Measurements from ENCODE around the gene DDX39A. TPM values are rescaled to one million over a fixed set of nuclear protein-coding genes. Genes with fewer than 3 reads are reported as not detected.
"Not testable (repeated sequence)": the region's sequence is repeated elsewhere in the genome, so short reads cannot be mapped to it uniquely, and the experiment has no call there.

The DDX39A gene
- 100 to 1,000 TPM; 233 to 234 TPM for total RNA-seq

DNA sequence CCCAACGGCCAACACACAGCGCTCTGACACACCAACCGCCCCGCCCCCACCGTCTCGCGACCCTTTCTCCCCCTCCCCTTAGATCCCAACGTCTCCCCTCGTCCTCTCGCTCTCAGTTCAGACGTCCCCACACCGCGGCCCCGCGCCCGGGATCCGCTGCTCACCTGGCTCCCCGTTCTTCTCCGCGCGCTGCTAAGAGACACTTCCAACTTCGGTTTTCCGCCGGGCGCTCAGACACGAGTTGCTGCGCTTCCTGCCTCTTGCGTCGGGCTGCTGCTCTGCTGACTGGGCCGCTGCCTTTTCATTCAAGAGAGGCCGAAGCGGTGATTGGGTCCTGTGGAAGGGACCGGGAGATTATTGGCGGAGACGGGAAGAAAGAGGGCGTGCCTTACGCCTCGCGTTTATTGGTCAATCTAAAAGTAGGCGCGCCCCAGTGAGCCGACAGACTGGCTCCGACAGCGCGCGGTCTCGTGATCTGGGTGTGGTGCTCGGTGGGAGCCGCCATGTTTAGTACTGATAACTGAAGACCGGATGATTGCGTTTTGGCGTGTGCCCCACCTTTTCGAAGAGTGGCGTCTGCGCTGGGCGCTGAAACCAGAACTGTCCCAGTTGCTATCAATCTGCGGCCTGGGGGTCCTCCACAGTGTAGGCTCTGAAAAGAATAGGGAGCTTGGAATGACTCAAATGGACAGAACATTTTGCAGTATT lies at the start of gene DDX39A:
DDX39A (minus strand) TSS at position 236 of the 708 bp plus-strand sequence. CDS start 6,121 bp downstream, outside the sequence.
- Mint-ChIP-seq H3K27ac (peak within 1 kb of the TSS; percentile 96), H3K27me3 (no peaks in the 10 kb centered on the region), H3K36me3 (ENCODE audit: low read depth) (peaks cover 37% of the 10 kb centered on the region), H3K4me3 (peak within 1 kb of the TSS; percentile 88), H3K4me1 (peaks cover 34% of the 10 kb centered on the region), H3K9me3 (no peaks in the 10 kb centered on the region)
- ChIA-PET CTCF (interaction anchor here (0.8 to 3.1 kb wide), 7 partner anchors 12 to 283 kb away, joined by 3 to 25 read pairs (median 4); partner anchors contain the start of genes ASF1B and PTGER1), POLR2A (interaction anchor here (0.6 to 8.8 kb wide), 19 partner anchors 9 to 283 kb away, joined by 3 to 117 read pairs (median 4); partner anchors contain the start of genes ADGRE5, ASF1B, DNAJB1 and PKN1)
- DNase-seq = peak; percentile 99

DNA sequence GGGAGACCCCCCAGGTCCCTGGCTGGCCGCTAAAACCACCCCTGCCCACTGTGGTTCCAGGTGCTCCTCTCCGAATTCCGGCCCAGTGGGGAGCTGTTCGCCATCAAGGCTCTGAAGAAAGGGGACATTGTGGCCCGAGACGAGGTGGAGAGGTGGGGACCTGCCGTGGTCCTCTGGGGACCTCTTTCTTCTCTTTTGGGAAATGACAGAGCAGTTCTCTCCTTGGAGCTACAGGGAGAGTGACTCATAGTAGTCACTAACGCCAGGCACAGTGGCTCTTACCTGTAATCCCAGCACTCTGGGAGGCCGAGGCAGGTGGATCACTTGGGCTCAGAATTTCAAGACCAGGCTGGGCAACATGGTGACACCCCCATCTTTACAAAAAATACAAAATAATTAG lies 48.7 kb upstream of the DDX39A start:
- Mint-ChIP-seq H3K9me3 (no peaks in the 10 kb centered on the region), H3K27ac (no peak overlapping the region), H3K4me3 (no peak overlapping the region), H3K27me3 (peaks cover 3% of the 10 kb centered on the region), H3K36me3 (ENCODE audit: low read depth) (peaks cover 42% of the 10 kb centered on the region), H3K4me1 (peaks cover under 1% of the 10 kb centered on the region)
- no peak for DNase-seq
- POLR2A ChIA-PET = interaction anchor here (1.3 to 2.0 kb wide), 3 partner anchors 34 to 53 kb away, joined by 3 to 7 read pairs (median 5); no protein-coding TSS in a partner anchor
- CTCF ChIA-PET = interaction anchor here (1.0 to 2.8 kb wide), 4 partner anchors 12 to 331 kb away, joined by 3 to 11 read pairs (median 4); partner anchors contain the start of gene ASF1B

GRCh38 chr19:14467391-14467790 lies 48.2 kb upstream of the DDX39A start:
- H3K36me3 Mint-ChIP-seq (ENCODE audit: low read depth) = peaks cover 46% of the 10 kb centered on the region
- POLR2A ChIA-PET = interaction anchor here (1.0 to 2.0 kb wide), 4 partner anchors 11 to 35 kb away, joined by 3 to 7 read pairs (median 4); no protein-coding TSS in a partner anchor
- H3K27ac Mint-ChIP-seq = no peak overlapping the region
- H3K4me3 Mint-ChIP-seq = no peak overlapping the region
- H3K27me3 Mint-ChIP-seq = no peaks in the 10 kb centered on the region
- H3K9me3 Mint-ChIP-seq = no peaks in the 10 kb centered on the region
- DNase-seq = no peak
- H3K4me1 Mint-ChIP-seq = no peaks in the 10 kb centered on the region
- CTCF ChIA-PET = interaction anchor here (1.0 to 2.8 kb wide), 4 partner anchors 13 to 330 kb away, joined by 3 to 11 read pairs (median 4); partner anchors contain the start of gene ASF1B

GRCh38 chr19:14463747-14464146 lies 44.6 kb upstream of the DDX39A start:
- ChIA-PET POLR2A (no interaction called here), CTCF (no interaction called here)
- H3K27me3 Mint-ChIP-seq = no peaks in the 10 kb centered on the region
- no peak for DNase-seq
- H3K4me3 Mint-ChIP-seq = no peak overlapping the region
- H3K27ac Mint-ChIP-seq = no peak overlapping the region
- peaks cover 64% of the 10 kb centered on the region for H3K36me3 Mint-ChIP-seq (ENCODE audit: low read depth)
- H3K4me1 Mint-ChIP-seq = peaks cover 10% of the 10 kb centered on the region
- H3K9me3 Mint-ChIP-seq = no peaks in the 10 kb centered on the region

- H3K27me3 Mint-ChIP-seq, H3K9me3 Mint-ChIP-seq, H3K27ac Mint-ChIP-seq, DNase-seq, CTCF ChIA-PET, H3K4me3 Mint-ChIP-seq: not testable (repeated sequence)
- H3K4me1 Mint-ChIP-seq = peaks cover 15% of the 10 kb centered on the region
- POLR2A ChIA-PET = interaction anchor here (0.6 kb wide), 1 partner anchor 478 kb away, joined by 3 read pairs; no protein-coding TSS in a partner anchor
- H3K36me3 Mint-ChIP-seq (ENCODE audit: low read depth) = peaks cover 72% of the 10 kb centered on the region
Measured at GRCh38 chr19:14462401-14462800, 43.3 kb upstream of the DDX39A start.

DNA sequence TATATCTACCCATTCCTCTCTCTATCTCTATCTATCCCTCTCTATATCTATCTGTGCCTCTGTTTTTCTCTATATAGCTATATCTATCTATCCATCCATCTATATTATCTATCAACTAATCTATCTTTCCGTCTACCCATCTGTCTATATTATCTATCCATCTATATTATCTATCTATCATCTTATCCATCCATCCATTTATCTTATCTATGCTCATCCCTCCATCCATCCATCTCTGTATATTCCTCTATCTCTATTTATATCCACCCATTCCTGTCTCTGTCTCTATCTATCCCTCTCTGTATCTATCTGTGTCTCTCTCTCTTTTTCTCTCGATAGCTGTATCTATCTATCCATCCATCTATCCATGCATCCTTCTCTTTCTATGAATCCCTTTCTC lies 41.8 kb upstream of the DDX39A start:
- Mint-ChIP-seq H3K36me3 (ENCODE audit: low read depth) (peaks cover 74% of the 10 kb centered on the region), H3K9me3 (no peaks in the 10 kb centered on the region), H3K27ac (no peak overlapping the region), H3K4me1 (peaks cover 15% of the 10 kb centered on the region), H3K4me3 (no peak overlapping the region), H3K27me3 (no peaks in the 10 kb centered on the region)
- ChIA-PET CTCF (interaction anchor here (0.7 to 1.6 kb wide), 2 partner anchors 18 to 580 kb away, joined by 3 to 9 read pairs; no protein-coding TSS in a partner anchor), POLR2A (no interaction called here)
- DNase-seq = no peak

- ChIA-PET POLR2A (no interaction called here), CTCF (interaction anchor here (0.9 kb wide), 1 partner anchor 14 kb away, joined by 3 read pairs; no protein-coding TSS in a partner anchor)
- Mint-ChIP-seq H3K4me3 (no peak overlapping the region), H3K9me3 (no peaks in the 10 kb centered on the region), H3K27me3 (no peaks in the 10 kb centered on the region), H3K36me3 (ENCODE audit: low read depth) (peaks cover 77% of the 10 kb centered on the region), H3K27ac (peak overlapping the region; percentile 57), H3K4me1 (peaks cover 15% of the 10 kb centered on the region)
- peak; percentile 47 for DNase-seq
Measured at GRCh38 chr19:14459703-14460102, 40.6 kb upstream of the DDX39A start.

GRCh38 chr19:14452303-14452702 lies 33.2 kb upstream of the DDX39A start:
- H3K27me3 Mint-ChIP-seq, DNase-seq, CTCF ChIA-PET, H3K4me3 Mint-ChIP-seq, H3K9me3 Mint-ChIP-seq, H3K27ac Mint-ChIP-seq: not testable (repeated sequence)
- POLR2A ChIA-PET = interaction anchor here (1.3 kb wide), 1 partner anchor 13 kb away, joined by 5 read pairs; no protein-coding TSS in a partner anchor
- Mint-ChIP-seq H3K36me3 (ENCODE audit: low read depth) (peaks cover 66% of the 10 kb centered on the region), H3K4me1 (peaks cover 12% of the 10 kb centered on the region)

DNA sequence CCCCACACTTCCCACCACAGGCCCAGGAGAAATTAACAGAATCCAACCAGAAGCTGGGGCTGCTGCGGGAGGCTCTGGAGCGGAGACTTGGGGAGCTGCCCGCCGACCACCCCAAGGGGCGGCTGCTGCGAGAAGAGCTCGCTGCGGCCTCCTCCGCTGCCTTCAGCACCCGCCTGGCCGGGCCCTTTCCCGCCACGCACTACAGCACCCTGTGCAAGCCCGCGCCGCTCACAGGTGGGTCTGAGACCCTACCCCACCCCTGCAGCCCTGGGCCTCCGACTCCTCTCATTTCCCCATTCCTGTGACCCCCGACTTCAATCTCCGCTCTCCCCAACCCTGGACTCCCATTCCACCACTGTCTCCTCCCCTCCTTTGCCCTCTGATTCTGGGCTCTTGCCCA lies 31.7 kb upstream of the DDX39A start:
- peaks cover 12% of the 10 kb centered on the region for H3K4me1 Mint-ChIP-seq
- DNase-seq = no peak
- ChIA-PET POLR2A (interaction anchor here (1.1 to 1.4 kb wide), 2 partner anchors 13 to 31 kb away, joined by 3 to 4 read pairs; no protein-coding TSS in a partner anchor), CTCF (no interaction called here)
- H3K4me3 Mint-ChIP-seq = no peak overlapping the region
- H3K27me3 Mint-ChIP-seq = no peaks in the 10 kb centered on the region
- H3K9me3 Mint-ChIP-seq = no peaks in the 10 kb centered on the region
- H3K36me3 Mint-ChIP-seq (ENCODE audit: low read depth) = peaks cover 75% of the 10 kb centered on the region
- H3K27ac Mint-ChIP-seq = no peak overlapping the region

DNA sequence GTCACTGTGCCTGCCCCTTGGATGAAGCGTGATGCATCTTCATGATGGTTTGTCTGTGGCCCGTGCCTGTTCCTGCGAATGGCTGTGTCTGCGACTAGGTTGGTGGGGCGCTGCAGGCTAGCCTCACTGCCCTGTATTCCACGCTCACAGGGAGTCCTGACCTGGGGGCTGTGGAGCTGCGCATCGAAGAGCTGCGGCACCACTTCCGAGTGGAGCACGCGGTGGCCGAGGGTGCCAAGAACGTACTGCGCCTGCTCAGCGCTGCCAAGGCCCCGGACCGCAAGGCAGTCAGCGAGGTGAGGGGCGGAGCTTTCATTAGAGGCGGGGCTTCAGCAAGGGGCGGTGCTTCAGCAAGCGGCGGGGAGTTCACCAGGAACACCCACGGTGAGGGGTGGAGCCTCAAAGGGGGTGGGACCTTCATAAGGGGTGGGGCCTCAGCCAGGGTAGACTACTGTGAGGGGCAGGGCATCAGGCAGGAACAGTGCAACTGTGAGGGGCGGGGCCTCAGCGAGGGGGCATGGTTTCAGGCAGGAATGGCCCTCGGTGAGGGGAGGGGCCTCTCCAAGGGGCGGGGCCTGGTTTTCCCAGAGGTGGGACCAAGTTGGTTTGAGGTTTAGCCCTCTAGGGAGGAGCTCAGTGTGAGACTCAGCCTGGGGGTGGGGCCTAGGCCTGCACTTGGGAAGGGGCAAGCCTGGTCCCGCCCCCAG lies 31.2 kb upstream of the DDX39A start:
- CTCF ChIA-PET = interaction anchor here (1.3 kb wide), 1 partner anchor 314 kb away, joined by 3 read pairs; the partner anchor contains the start of gene ASF1B
- peaks cover 74% of the 10 kb centered on the region for H3K36me3 Mint-ChIP-seq (ENCODE audit: low read depth)
- no peak overlapping the region for H3K4me3 Mint-ChIP-seq
- peaks cover 12% of the 10 kb centered on the region for H3K4me1 Mint-ChIP-seq
- peak; percentile 78 for DNase-seq
- POLR2A ChIA-PET = interaction anchor here (1.1 to 1.4 kb wide), 2 partner anchors 12 to 30 kb away, joined by 3 to 4 read pairs; no protein-coding TSS in a partner anchor
- no peak overlapping the region for H3K27ac Mint-ChIP-seq
- no peaks in the 10 kb centered on the region for H3K27me3 Mint-ChIP-seq
- no peaks in the 10 kb centered on the region for H3K9me3 Mint-ChIP-seq

DNA sequence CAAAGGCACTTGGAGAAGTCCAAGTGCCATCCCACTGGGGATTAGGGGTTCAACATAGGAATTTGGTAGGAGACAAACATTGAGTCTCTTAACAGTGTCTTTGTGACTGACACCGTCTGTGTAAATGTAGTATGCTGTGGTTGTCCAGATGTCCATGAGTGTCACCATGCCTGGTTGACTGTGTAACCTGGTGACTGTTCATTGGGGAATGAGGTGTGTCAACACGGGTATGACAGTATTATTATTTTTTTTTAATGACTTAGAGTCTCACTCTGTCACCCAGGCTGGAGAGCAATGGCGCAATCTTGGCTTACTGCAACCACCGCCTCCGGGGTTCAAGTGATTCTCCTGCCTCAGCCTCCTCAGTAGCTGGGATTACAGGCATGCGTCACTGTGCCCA lies 30.2 kb upstream of the DDX39A start:
- H3K9me3 Mint-ChIP-seq = no peaks in the 10 kb centered on the region
- no peak overlapping the region for H3K27ac Mint-ChIP-seq
- H3K4me1 Mint-ChIP-seq = peaks cover 15% of the 10 kb centered on the region
- CTCF ChIA-PET = interaction anchor here (1.3 kb wide), 1 partner anchor 313 kb away, joined by 3 read pairs; the partner anchor contains the start of gene ASF1B
- DNase-seq = no peak
- H3K4me3 Mint-ChIP-seq = no peak overlapping the region
- POLR2A ChIA-PET = no interaction called here
- peaks cover 72% of the 10 kb centered on the region for H3K36me3 Mint-ChIP-seq (ENCODE audit: low read depth)
- no peaks in the 10 kb centered on the region for H3K27me3 Mint-ChIP-seq

DNA sequence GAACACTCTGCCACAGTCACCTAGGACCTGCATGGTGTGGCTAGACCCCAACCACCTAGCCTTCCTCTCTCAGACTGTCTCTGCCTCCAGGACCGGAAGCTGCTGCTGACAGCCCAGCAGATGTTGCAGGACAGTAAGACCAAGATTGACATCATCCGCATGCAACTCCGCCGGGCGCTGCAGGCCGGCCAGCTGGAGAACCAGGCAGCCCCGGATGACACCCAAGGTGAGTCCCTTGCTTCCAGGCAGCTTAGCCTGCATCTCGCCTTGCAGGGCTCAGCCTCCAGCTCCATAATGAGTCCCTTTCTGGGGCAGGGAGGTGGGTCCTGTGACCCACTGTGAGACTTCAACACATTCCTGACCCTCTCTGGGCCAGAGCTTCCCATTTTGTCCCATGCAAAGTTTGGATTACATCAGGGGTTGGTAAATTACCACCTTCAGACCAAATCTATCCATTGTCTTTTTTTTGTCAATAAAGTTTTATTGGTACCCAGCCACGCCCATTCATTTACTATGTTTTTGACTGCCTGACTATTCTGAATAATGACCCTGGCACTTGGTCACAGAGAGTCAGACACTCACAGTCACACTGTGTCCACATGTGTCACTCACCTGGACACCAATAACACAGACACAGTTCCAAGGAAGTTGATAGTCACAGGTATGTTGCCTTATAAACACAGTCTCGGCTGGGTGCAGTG lies 27.3 kb upstream of the DDX39A start:
- H3K4me1 Mint-ChIP-seq = peaks cover 27% of the 10 kb centered on the region
- H3K27me3 Mint-ChIP-seq = no peaks in the 10 kb centered on the region
- ChIA-PET CTCF (no interaction called here), POLR2A (interaction anchor here (0.8 to 1.2 kb wide), 2 partner anchors 17 to 29 kb away, joined by 3 read pairs; no protein-coding TSS in a partner anchor)
- DNase-seq = no peak
- no peak overlapping the region for H3K4me3 Mint-ChIP-seq
- peaks cover 77% of the 10 kb centered on the region for H3K36me3 Mint-ChIP-seq (ENCODE audit: low read depth)
- no peaks in the 10 kb centered on the region for H3K9me3 Mint-ChIP-seq
- H3K27ac Mint-ChIP-seq = no peak overlapping the region

Measured in activated CD4-positive, alpha-beta memory T cell treated with anti-CD3 and anti-CD28 coated beads, Interleukin-2, amount 10 ng/mL, durations not matched to agents 7 days and 5 days (primary cell).